ENCODE measurements around the gene IL17C. TPM values are rescaled to one million over a fixed set of nuclear protein-coding genes. Genes with fewer than 3 reads are reported as not detected.

IL17C gene
- total and polyA plus RNA-seq, 4 donors: not detected

GRCh38 chr16:88619859-88620815, 18.2 kb upstream of the IL17C start:
- 90% methylated on average over 14 of the region's 14 CpGs for WGBS
- no peak overlapping the region for H3K4me3 ChIP-seq (ENCODE audit: low read depth in 1 of 3, low read length in 3 of 3)
- no peak for DNase-seq (ENCODE audit: low spot score)
- H3K9me3 ChIP-seq (ENCODE audit: control insufficient read depth in 4 of 4, low read length in 3 of 4): no peaks in the 10 kb centered on the region
- peaks cover 9 to 31% (median 17%) of the 10 kb centered on the region in 4 donors for H3K36me3 ChIP-seq (ENCODE audit: control insufficient read depth in 4 of 4, insufficient read depth in 3 of 4, low read depth in 1 of 4, low read length in 3 of 4)
- H3K27ac ChIP-seq (ENCODE audit: low read depth in 1 of 2, low read length in 2 of 2): peak overlapping the region in 1 of 2 donors; percentile 71
- TF ChIP-seq NR2F2 (IDR thresholded peaks at IDR 0.05) (no peak), CTCF (IDR thresholded peaks at IDR 0.05; ENCODE audit: low read depth, low read length, missing input control) (no peak), RXRA (IDR thresholded peaks at IDR 0.05) (no peak), REST (IDR thresholded peaks at IDR 0.05) (no peak)
- peaks cover 18 to 46% (median 38%) of the 10 kb centered on the region in 4 donors for H3K4me1 ChIP-seq (ENCODE audit: control insufficient read depth in 4 of 4, insufficient read depth in 4 of 4, low read length in 3 of 4)
- H3K27me3 ChIP-seq (ENCODE audit: control insufficient read depth in 4 of 4, insufficient read depth in 4 of 4, low read length in 3 of 4): no peaks in the 10 kb centered on the region
- no peak overlapping the region for H3K9ac ChIP-seq (ENCODE audit: low read depth in 1 of 2, low read length in 2 of 2)

GRCh38 chr16:88622125-88622524, 16.2 kb upstream of the IL17C start:
- no peak for DNase-seq (ENCODE audit: low spot score)
- Histone ChIP-seq H3K27me3 (ENCODE audit: control insufficient read depth in 4 of 4, insufficient read depth in 4 of 4, low read length in 3 of 4) (no peaks in the 10 kb centered on the region), H3K4me3 (ENCODE audit: low read depth in 1 of 3, low read length in 3 of 3) (no peak overlapping the region), H3K36me3 (ENCODE audit: control insufficient read depth in 4 of 4, insufficient read depth in 3 of 4, low read depth in 1 of 4, low read length in 3 of 4) (peaks cover 9 to 42% (median 17%) of the 10 kb centered on the region in 4 donors), H3K9ac (ENCODE audit: low read depth in 1 of 2, low read length in 2 of 2) (no peak overlapping the region), H3K9me3 (ENCODE audit: control insufficient read depth in 4 of 4, low read length in 3 of 4) (no peaks in the 10 kb centered on the region), H3K27ac (ENCODE audit: low read depth in 1 of 2, low read length in 2 of 2) (no peak overlapping the region), H3K4me1 (ENCODE audit: control insufficient read depth in 4 of 4, insufficient read depth in 4 of 4, low read length in 3 of 4) (peaks cover 10 to 26% (median 22%) of the 10 kb centered on the region in 4 donors)
- WGBS: 92% methylated on average over 19 of the region's 19 CpGs
- no peak for TF ChIP-seq FOXA1 (IDR thresholded peaks at IDR 0.05)
- TF ChIP-seq ATF3 (IDR thresholded peaks at IDR 0.05): no peak
- TF ChIP-seq SP1 (IDR thresholded peaks at IDR 0.05): no peak
- no peak for TF ChIP-seq HNF4G (IDR thresholded peaks at IDR 0.05)
- TF ChIP-seq RXRA (IDR thresholded peaks at IDR 0.05): no peak
- no peak for TF ChIP-seq CTCF (IDR thresholded peaks at IDR 0.05; ENCODE audit: low read depth, low read length, missing input control)
- no peak for TF ChIP-seq MAX (IDR thresholded peaks at IDR 0.05)
- no peak for TF ChIP-seq TAF1 (conservative IDR thresholded peaks at IDR 0.05)
- TF ChIP-seq NR2F2 (IDR thresholded peaks at IDR 0.05): no peak
- no peak for TF ChIP-seq ZBTB33 (IDR thresholded peaks at IDR 0.05)
- TF ChIP-seq HNF4A (conservative IDR thresholded peaks at IDR 0.05): no peak
- no peak for TF ChIP-seq RAD21 (IDR thresholded peaks at IDR 0.05)
- no peak for TF ChIP-seq EGR1 (IDR thresholded peaks at IDR 0.05; ENCODE audit: low read depth in 2 of 2)
- no peak for TF ChIP-seq GABPA (IDR thresholded peaks at IDR 0.05 in 1 of 2, conservative IDR thresholded peaks at IDR 0.05 in 1 of 2)
- no peak for TF ChIP-seq YY1 (IDR thresholded peaks at IDR 0.05)
- TF ChIP-seq JUND (IDR thresholded peaks at IDR 0.05): no peak
